MCF 10A (cell line): ENCODE results near the gene CHL1. TPM values are rescaled to one million over a fixed set of nuclear protein-coding genes. Genes with fewer than 3 reads are reported as not detected.

Source experiments
- BruUV-seq: library from RNA; stranded (reverse); fragments of 400-500 nt; replicated peaks from 2 replicates; lab custom pipeline; 2021; lab: Mats Ljungman, UMichigan
- CTCF ChIA-PET: fragments of 300-600 bp; sonication (Branson Sonifier 250); formaldehyde crosslinking; extraction: SDS; loops from one replicate; lab custom pipeline; 2021; ENCODE audit warnings: antibody characterized with exemption, inconsistent platforms; lab: Yijun Ruan, JAX
- POLR2A ChIA-PET: fragments of 300-600, 350-650 bp; sonication (Branson Sonifier 250); formaldehyde crosslinking; extraction: SDS; loops from one replicate; lab custom pipeline; 2020; ENCODE audit warnings: antibody characterized with exemption, inconsistent platforms; lab: Yijun Ruan, JAX
- DNase-seq: peaks from one replicate; pipeline ENCODE4 v3.0.0-alpha.2; 2018; ENCODE audit not compliant: unreplicated experiment
- H3K27ac Mint-ChIP-seq: one replicate; pipeline ENCODE4 v1.8.0; 2022; ENCODE audit warnings: mild to moderate bottlenecking, low read depth, mixed read lengths; ENCODE audit not compliant: unreplicated experiment
- H3K27me3 Mint-ChIP-seq: one replicate; pipeline ENCODE4 v1.8.0; 2022; ENCODE audit warnings: mixed read lengths; ENCODE audit not compliant: insufficient read depth, unreplicated experiment
- H3K36me3 Mint-ChIP-seq: one replicate; pipeline ENCODE4 v1.8.0; 2022; ENCODE audit warnings: mild to moderate bottlenecking, moderate library complexity, mixed read lengths; ENCODE audit not compliant: insufficient read depth, unreplicated experiment
- H3K4me1 Mint-ChIP-seq: one replicate; pipeline ENCODE4 v1.8.0; 2022; ENCODE audit warnings: mixed read lengths; ENCODE audit not compliant: insufficient read depth, unreplicated experiment
- H3K4me3 Mint-ChIP-seq: one replicate; pipeline ENCODE4 v1.8.0; 2022; ENCODE audit warnings: mild to moderate bottlenecking, moderate library complexity, mixed read lengths; ENCODE audit not compliant: unreplicated experiment
- H3K9me3 Mint-ChIP-seq: one replicate; pipeline ENCODE4 v1.8.0; 2022; ENCODE audit warnings: mixed read lengths; ENCODE audit not compliant: unreplicated experiment
- CTCF ChIP-seq: fragments of 200-600 bp; IDR thresholded peaks from one replicate; pipeline ENCODE4 v1.8.0; 2022; ENCODE audit warnings: antibody characterized with exemption, mild to moderate bottlenecking; ENCODE audit not compliant: unreplicated experiment
- intact Hi-C: fragments of 100-400 bp; cut with micrococcal nuclease; formaldehyde crosslinking; loops from 2 replicates; pipeline ENCODE4 v1.14.1; 2022
- total RNA-seq: library from RNA; stranded (reverse); gene quantifications from 2 replicates; pipeline ENCODE4 v1.2.3, GENCODE V29; 2022

The CHL1 gene
- total RNA-seq, 1 experiment from 2014 or later, result not detected

GRCh38 chr3:374459-374858 is 177.9 kb downstream of the CHL1 start:
- H3K4me1 Mint-ChIP-seq, result no peaks in the 10 kb centered on the region
- peaks cover 54% of the 10 kb centered on the region for H3K27me3 Mint-ChIP-seq
- TF ChIP-seq CTCF, result no peak
- BruUV-seq, result no TSS peak
- ChIA-PET CTCF (interaction anchor here (1.5 kb wide), 1 partner anchor 332 kb away, joined by 4 read pairs; no protein-coding TSS in a partner anchor), POLR2A (interaction anchor here (0.9 kb wide), 1 partner anchor 23 kb away, joined by 3 read pairs; no protein-coding TSS in a partner anchor)
- peaks cover 7% of the 10 kb centered on the region for H3K9me3 Mint-ChIP-seq
- DNase-seq, result no peak
- no peaks in the 10 kb centered on the region for H3K36me3 Mint-ChIP-seq
- no peak overlapping the region for H3K4me3 Mint-ChIP-seq
- intact Hi-C loops, result no loop called here
- H3K27ac Mint-ChIP-seq, result no peak overlapping the region

- Mint-ChIP-seq H3K36me3 (no peaks in the 10 kb centered on the region), H3K9me3 (no peaks in the 10 kb centered on the region), H3K4me3 (no peak overlapping the region), H3K27me3 (peaks cover 35% of the 10 kb centered on the region), H3K4me1 (no peaks in the 10 kb centered on the region), H3K27ac (no peak overlapping the region)
- peak; percentile 24 for DNase-seq
- intact Hi-C loops, result no loop called here
- POLR2A ChIA-PET, result no interaction called here
- no TSS peak for BruUV-seq
- peak; percentile 22 for TF ChIP-seq CTCF
- CTCF ChIA-PET, result interaction anchor here (0.8 kb wide), 1 partner anchor 23 kb away, joined by 5 read pairs; no protein-coding TSS in a partner anchor
Measured at GRCh38 chr3:377158-377561, 180.6 kb downstream of the CHL1 start.

GRCh38 chr3:380801-381200 is 184.2 kb downstream of the CHL1 start:
- CTCF ChIA-PET, result no interaction called here

GRCh38 chr3:385151-385550 is 188.6 kb downstream of the CHL1 start:
- TF ChIP-seq CTCF, result no peak
- no TSS peak for BruUV-seq
- Mint-ChIP-seq H3K36me3 (no peaks in the 10 kb centered on the region), H3K9me3 (no peaks in the 10 kb centered on the region), H3K27me3 (no peaks in the 10 kb centered on the region), H3K4me1 (peaks cover 4% of the 10 kb centered on the region), H3K4me3 (no peak overlapping the region), H3K27ac (no peak overlapping the region)
- CTCF ChIA-PET, result no interaction called here
- no peak for DNase-seq
- intact Hi-C loops, result no loop called here
- POLR2A ChIA-PET, result no interaction called here

More at GRCh38 chr3:380801-381200, 184.2 kb downstream of the CHL1 start:
- H3K27me3 Mint-ChIP-seq, result peaks cover 5% of the 10 kb centered on the region
- intact Hi-C loops, result no loop called here
- no TSS peak for BruUV-seq
- no peak overlapping the region for H3K4me3 Mint-ChIP-seq
- TF ChIP-seq CTCF, result no peak
- H3K4me1 Mint-ChIP-seq, result peaks cover 4% of the 10 kb centered on the region
- DNase-seq, result no peak
- H3K27ac Mint-ChIP-seq, result no peak overlapping the region
- POLR2A ChIA-PET, result no interaction called here
- no peaks in the 10 kb centered on the region for H3K9me3 Mint-ChIP-seq
- no peaks in the 10 kb centered on the region for H3K36me3 Mint-ChIP-seq
